ENCODE results near the gene HAUS2.

The HAUS2 gene

GRCh38 chr15:42577514-42578031 is 28.9 kb downstream of the HAUS2 start:
- peaks cover 67% of the 10 kb centered on the region for H3K79me2 ChIP-seq (ENCODE audit: low read length)
- H2AFZ ChIP-seq (ENCODE audit: low read length), result no peak overlapping the region
- H3K36me3 ChIP-seq (replicated peaks; ENCODE audit: insufficient read depth, low read length), result no peaks in the 10 kb centered on the region
- no peaks in the 10 kb centered on the region for H3K27me3 ChIP-seq (replicated peaks; ENCODE audit: insufficient read depth, low read length)
- H3K9me2 ChIP-seq (replicated peaks; ENCODE audit: insufficient read depth, low read length), result no peaks in the 10 kb centered on the region
- H3K4me2 ChIP-seq (ENCODE audit: low read depth, low read length), result peak overlapping the region; percentile 92
- peak overlapping the region; percentile 24; the same call in 1 of the 2 replicates for H3K9ac ChIP-seq (ENCODE audit: low read length)
- H4K20me1 ChIP-seq (ENCODE audit: insufficient read depth, low read length), result no peaks in the 10 kb centered on the region
- peaks cover 28% of the 10 kb centered on the region for H3K4me1 ChIP-seq (ENCODE audit: low read length)
- peaks cover 31% of the 10 kb centered on the region for H3F3A ChIP-seq (ENCODE audit: insufficient read depth, low read length)
- no peak for TF ChIP-seq CTCF (IDR thresholded peaks at IDR 0.05; ENCODE audit: low read length)
- no peak for TF ChIP-seq EZH2 (optimal IDR thresholded peaks at IDR 0.05; ENCODE audit: low read depth, low read length)
- TF ChIP-seq EZH2phosphoT487 (IDR thresholded peaks at IDR 0.05; ENCODE audit: low read length), result no peak
- no peaks in the 10 kb centered on the region for H3K9me3 ChIP-seq (replicated peaks; ENCODE audit: insufficient read depth, low read length)
- H3K27ac ChIP-seq (ENCODE audit: low read length), result peak overlapping the region; percentile 49; the same call in 1 of the 2 replicates
- peak overlapping the region; percentile 78 for H3K4me3 ChIP-seq (ENCODE audit: low read length)
- DNase-seq, result peak; percentile 76

- Histone ChIP-seq H3K9ac (ENCODE audit: low read length) (no peak overlapping the region), H3K27ac (ENCODE audit: low read length) (no peak overlapping the region), H4K20me1 (ENCODE audit: insufficient read depth, low read length) (no peaks in the 10 kb centered on the region), H3K9me2 (replicated peaks; ENCODE audit: insufficient read depth, low read length) (no peaks in the 10 kb centered on the region), H2AFZ (ENCODE audit: low read length) (no peak overlapping the region), H3K9me3 (replicated peaks; ENCODE audit: insufficient read depth, low read length) (no peaks in the 10 kb centered on the region), H3F3A (ENCODE audit: insufficient read depth, low read length) (peaks cover 33% of the 10 kb centered on the region), H3K4me1 (ENCODE audit: low read length) (peaks cover 43% of the 10 kb centered on the region), H3K36me3 (replicated peaks; ENCODE audit: insufficient read depth, low read length) (no peaks in the 10 kb centered on the region), H3K4me3 (ENCODE audit: low read length) (no peak overlapping the region), H3K79me2 (ENCODE audit: low read length) (peaks cover 81% of the 10 kb centered on the region), H3K27me3 (replicated peaks; ENCODE audit: insufficient read depth, low read length) (no peaks in the 10 kb centered on the region), H3K4me2 (ENCODE audit: low read depth, low read length) (no peak overlapping the region)
- no peak for DNase-seq
- TF ChIP-seq CTCF (IDR thresholded peaks at IDR 0.05; ENCODE audit: low read length) (no peak), EZH2 (optimal IDR thresholded peaks at IDR 0.05; ENCODE audit: low read depth, low read length) (no peak), EZH2phosphoT487 (IDR thresholded peaks at IDR 0.05; ENCODE audit: low read length) (no peak)
Observed at GRCh38 chr15:42578984-42579537, 30.4 kb downstream of the HAUS2 start.

GRCh38 chr15:42581272-42581730 is 32.7 kb downstream of the HAUS2 start:
- peaks cover 49% of the 10 kb centered on the region for H3K4me1 ChIP-seq (ENCODE audit: low read length)
- H3K9me2 ChIP-seq (replicated peaks; ENCODE audit: insufficient read depth, low read length), result no peaks in the 10 kb centered on the region
- peaks cover 92% of the 10 kb centered on the region for H3K79me2 ChIP-seq (ENCODE audit: low read length)
- peak overlapping the region; percentile 66 for H2AFZ ChIP-seq (ENCODE audit: low read length)
- H3K27me3 ChIP-seq (replicated peaks; ENCODE audit: insufficient read depth, low read length), result no peaks in the 10 kb centered on the region
- no peaks in the 10 kb centered on the region for H4K20me1 ChIP-seq (ENCODE audit: insufficient read depth, low read length)
- peak overlapping the region; percentile 65 for H3K4me3 ChIP-seq (ENCODE audit: low read length)
- DNase-seq, result peak; percentile 81
- H3K9ac ChIP-seq (ENCODE audit: low read length), result peak overlapping the region; percentile 55; the same call in 1 of the 2 replicates
- peak overlapping the region; percentile 85 for H3K4me2 ChIP-seq (ENCODE audit: low read depth, low read length)
- no peak for TF ChIP-seq EZH2 (optimal IDR thresholded peaks at IDR 0.05; ENCODE audit: low read depth, low read length)
- TF ChIP-seq CTCF (IDR thresholded peaks at IDR 0.05; ENCODE audit: low read length), result no peak
- no peak for TF ChIP-seq EZH2phosphoT487 (IDR thresholded peaks at IDR 0.05; ENCODE audit: low read length)
- peak overlapping the region; percentile 16; the same call in 1 of the 2 replicates for H3K27ac ChIP-seq (ENCODE audit: low read length)
- H3K36me3 ChIP-seq (replicated peaks; ENCODE audit: insufficient read depth, low read length), result no peaks in the 10 kb centered on the region; the same call in 1 of the 2 replicates
- no peaks in the 10 kb centered on the region for H3K9me3 ChIP-seq (replicated peaks; ENCODE audit: insufficient read depth, low read length)
- H3F3A ChIP-seq (ENCODE audit: insufficient read depth, low read length), result peaks cover 19% of the 10 kb centered on the region

Data from MM.1S (cell line).